SHP77 treated with DMSO at 0.1 percent for 48 hours (cell line): ENCODE results near the gene SLC7A8.

ENCODE experiments used
- DNase-seq: peaks from one replicate; lab custom pipeline; 2025; lab: John Stamatoyannopoulos, UW

SLC7A8 gene

DNA sequence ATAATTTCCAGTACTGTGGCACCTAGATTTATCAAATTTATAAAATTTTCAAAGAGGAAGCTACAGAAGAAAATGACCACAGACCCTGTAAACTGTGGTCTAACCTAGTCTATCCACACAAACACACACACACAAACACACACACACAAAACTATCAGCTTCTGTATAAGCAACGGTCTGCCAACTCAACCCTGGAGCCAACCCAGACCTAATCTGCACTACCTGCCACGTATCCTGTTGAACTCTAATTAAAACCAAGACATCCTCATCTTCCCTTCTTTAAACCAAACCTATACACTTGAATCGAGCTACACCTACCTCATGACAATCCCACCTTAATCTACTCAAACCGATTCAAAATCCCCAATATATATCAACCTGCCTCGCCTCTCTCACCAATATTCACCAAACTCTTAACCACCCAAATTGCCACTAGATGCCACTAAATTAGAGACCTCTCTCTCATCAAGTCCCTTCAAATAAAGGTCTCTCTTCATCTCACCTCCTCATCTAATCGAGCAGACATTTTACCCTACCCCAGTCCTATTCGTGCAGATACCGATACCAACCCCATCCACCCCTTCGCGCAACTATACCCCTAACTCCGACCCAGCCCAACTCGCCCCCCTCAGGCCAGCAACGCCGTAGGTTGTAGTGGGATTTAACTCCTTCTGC lies 89.3 kb downstream of the SLC7A8 start:
- no peak for DNase-seq

DNA sequence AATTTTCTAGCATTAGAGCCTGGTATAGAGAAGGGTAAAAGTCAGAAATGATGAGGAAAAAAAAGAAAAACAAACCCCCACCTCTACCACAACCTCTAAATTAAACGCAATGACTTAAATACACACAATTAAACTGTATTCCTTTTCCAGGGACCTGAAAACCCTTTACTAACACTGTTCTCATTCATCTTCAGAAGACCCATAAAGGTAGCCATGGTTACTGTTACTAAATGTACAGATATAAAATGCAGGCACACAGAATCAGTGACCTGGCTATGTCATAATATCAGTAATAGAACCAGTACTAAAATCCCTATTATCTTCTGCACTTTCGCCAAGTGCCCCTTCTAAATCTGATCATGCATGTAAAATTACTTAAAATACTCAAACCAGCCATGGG lies 89.9 kb downstream of the SLC7A8 start:
- no peak for DNase-seq

DNA sequence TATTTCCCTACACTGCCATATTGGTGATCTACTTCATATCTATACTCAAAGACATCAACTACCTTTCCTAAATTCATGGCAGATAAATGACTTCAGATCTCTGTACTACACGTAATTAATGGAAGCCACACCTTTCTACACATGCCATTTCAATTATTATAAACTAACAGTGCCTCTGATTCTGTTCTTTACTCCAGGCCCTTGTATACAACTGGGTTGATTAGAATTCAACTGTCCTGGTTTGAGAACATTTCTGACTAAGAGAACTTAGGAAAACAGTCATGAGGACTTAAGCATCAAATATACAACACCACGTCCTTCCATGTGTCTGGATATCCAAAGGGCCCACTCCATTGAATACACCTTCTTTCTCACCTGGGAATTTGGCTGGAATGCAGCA lies 90.4 kb downstream of the SLC7A8 start:
- no peak for DNase-seq

GRCh38 chr14:23091294-23092225 lies 91.9 kb downstream of the SLC7A8 start:
- no peak for DNase-seq

DNA sequence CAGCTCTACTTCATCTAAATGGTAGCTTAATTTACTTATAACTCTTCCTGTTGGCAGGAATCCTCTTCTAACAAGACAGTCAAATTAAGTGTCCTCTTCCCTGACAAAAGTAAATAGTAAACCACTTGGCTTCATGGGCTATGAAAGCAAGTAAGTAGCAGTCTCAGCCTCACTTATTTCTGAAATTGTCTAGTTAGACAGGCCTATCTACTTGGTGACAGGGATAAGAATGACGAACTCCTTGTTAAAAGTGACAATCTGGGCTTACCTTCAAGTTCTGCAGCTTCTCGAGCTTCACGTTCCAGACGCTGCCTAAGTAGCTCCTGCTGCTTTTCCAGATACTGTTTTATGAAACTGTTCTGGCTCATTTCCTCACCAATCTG lies 93.2 kb downstream of the SLC7A8 start:
- no peak for DNase-seq

GRCh38 chr14:23089498-23090253 lies 93.8 kb downstream of the SLC7A8 start:
- no peak for DNase-seq

DNA sequence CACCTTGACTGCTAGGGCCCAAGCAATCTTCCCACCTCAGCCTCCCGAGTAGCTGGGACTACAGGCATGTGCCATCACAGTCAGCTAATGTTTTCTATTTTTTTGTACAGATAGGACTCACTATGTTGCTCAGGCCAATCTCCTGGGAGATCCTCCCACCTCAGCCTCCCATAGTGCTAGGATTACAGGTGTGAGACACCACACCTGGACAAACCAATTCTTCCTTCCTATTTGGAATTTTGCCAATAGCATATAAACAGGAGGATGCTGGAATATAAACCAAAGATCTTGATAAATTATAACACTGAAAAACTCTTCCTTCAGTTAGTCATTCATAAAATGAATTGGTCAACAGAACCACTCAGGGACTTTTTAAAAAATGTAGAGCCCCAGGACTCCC lies 96.9 kb downstream of the SLC7A8 start:
- no peak for DNase-seq

- no peak for DNase-seq
Observed at GRCh38 chr14:23085458-23085857, 98.0 kb downstream of the SLC7A8 start.

DNA sequence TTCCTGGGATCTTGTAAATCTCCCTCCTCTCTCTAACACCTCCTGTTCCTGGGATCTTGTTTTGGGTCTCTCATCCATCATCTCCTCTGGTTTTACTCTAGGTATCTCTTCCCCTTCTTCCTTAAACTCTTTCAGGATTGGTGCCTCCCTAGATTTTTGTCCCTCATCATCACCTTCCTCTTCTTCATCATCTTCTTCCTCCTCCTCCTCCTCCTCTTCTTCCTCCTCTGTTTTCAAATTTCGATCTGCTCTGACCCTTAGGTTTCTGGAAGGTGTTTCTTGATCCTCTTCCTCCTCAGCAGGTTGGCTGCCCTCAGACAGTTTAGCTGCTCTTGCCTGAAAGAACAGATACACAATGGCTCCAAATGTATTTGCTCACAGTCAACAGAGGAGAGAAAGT lies 103.0 kb downstream of the SLC7A8 start:
- DNase-seq = no peak

DNA sequence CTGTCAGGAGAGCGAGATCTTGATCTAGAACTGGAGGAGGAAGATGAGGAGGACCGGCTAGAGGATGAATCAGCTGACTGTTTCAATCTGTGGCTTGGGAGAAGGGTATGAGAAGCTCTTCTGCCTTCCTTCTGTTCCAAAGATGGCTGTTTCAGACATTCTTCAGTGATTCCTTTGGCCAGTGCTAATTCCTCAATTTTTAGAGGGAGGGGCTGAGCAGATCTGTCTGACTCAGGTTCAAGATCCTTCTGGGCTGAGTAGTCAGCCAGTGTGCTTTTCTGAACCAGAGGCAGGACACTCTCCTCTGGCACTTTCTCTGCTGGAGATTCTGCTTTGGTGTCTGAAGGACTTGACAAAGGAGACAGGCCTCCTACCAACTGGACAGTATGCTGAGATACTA lies 103.7 kb downstream of the SLC7A8 start:
- no peak for DNase-seq

GRCh38 chr14:23078692-23079116 lies 104.8 kb downstream of the SLC7A8 start:
- DNase-seq = no peak

GRCh38 chr14:23077962-23078361 lies 105.5 kb downstream of the SLC7A8 start:
- no peak for DNase-seq

DNA sequence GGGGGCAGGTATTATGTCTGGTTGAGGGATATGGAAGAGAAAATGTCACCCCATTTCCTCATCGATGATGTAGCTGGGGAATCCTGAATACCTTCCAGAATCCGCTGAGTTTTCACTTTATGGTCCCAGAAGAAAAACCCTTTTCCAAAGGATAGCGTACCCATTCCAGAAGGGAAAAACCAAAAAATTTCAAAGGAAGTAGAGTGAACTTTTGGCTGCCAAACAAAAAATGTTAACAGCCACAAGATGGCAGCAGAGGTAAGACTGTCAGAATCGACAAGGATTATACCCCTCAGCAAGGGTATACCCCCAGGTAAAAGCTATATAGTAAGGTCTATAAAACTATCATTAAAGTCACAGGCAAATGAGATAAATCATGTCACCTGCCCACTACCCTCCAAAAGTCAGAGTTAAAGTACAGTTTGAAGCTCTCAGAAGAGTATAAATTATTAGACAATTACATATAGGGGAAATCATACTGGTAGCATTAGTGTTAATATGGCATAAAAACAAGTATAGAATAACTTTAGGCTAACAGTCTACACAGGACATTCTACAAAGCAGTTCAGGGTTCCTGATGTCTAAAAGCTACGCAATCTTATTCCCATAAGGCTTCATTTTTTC lies 106.6 kb downstream of the SLC7A8 start:
- no peak for DNase-seq
